HG02571 (cell line): ENCODE results near the gene PNPLA7.

ENCODE experiments used
- ATAC-seq: cut with Tn5 transposase; IDR thresholded peaks from one replicate; pipeline ENCODE4 v1.9.1; 2021; ENCODE audit warnings: mild to moderate bottlenecking, moderate library complexity; ENCODE audit not compliant: unreplicated experiment

PNPLA7 gene

GRCh38 chr9:137462986-137463930 is 86.9 kb downstream of the PNPLA7 start:
- no peak for ATAC-seq

- no peak for ATAC-seq
Measured at GRCh38 chr9:137462396-137462985, 87.7 kb downstream of the PNPLA7 start.

GRCh38 chr9:137461663-137462395 is 88.4 kb downstream of the PNPLA7 start:
- no peak for ATAC-seq

GRCh38 chr9:137461316-137461662 is 88.9 kb downstream of the PNPLA7 start:
- no peak for ATAC-seq

GRCh38 chr9:137460363-137461315 is 89.6 kb downstream of the PNPLA7 start:
- no peak for ATAC-seq

- ATAC-seq, result no peak
Measured at GRCh38 chr9:137459601-137460362, 90.4 kb downstream of the PNPLA7 start.

GRCh38 chr9:137459152-137459600 is 91.0 kb downstream of the PNPLA7 start, which contains the start of gene NSMF:
NSMF (minus strand) TSS chr9:137459334; CDS start chr9:137459102, 232 bp downstream.
- ATAC-seq, result peak; percentile 67

- peak; percentile 10 for ATAC-seq
Measured at GRCh38 chr9:137458194-137459151, 91.7 kb downstream of the PNPLA7 start.

- ATAC-seq, result no peak
Measured at GRCh38 chr9:137457406-137458193, 92.6 kb downstream of the PNPLA7 start.

GRCh38 chr9:137456864-137457405 is 93.3 kb downstream of the PNPLA7 start:
- ATAC-seq, result no peak

GRCh38 chr9:137456061-137456863 is 93.9 kb downstream of the PNPLA7 start:
- no peak for ATAC-seq

GRCh38 chr9:137455359-137455991 is 94.7 kb downstream of the PNPLA7 start:
- no peak for ATAC-seq

- no peak for ATAC-seq
Measured at GRCh38 chr9:137454597-137455358, 95.4 kb downstream of the PNPLA7 start.

- ATAC-seq, result no peak
Measured at GRCh38 chr9:137454145-137454596, 96.0 kb downstream of the PNPLA7 start.

- ATAC-seq, result no peak
Measured at GRCh38 chr9:137453643-137454081, 96.5 kb downstream of the PNPLA7 start.
